Fibroblast of skin of abdomen (primary cell): ENCODE results near the gene LRRC8D. TPM values are rescaled to one million over a fixed set of nuclear protein-coding genes. Genes with fewer than 3 reads are reported as not detected.
"Not testable (repeated sequence)": the region's sequence is repeated elsewhere in the genome, so short reads cannot be mapped to it uniquely, and the experiment has no call there.

Experiments
- DNase-seq: peaks from one replicate; pipeline ENCODE4 v3.0.0-alpha.2; 2013
- polyA plus RNA-seq, 2 experiments: library from polyadenylated mRNA; unstranded; fragments of 120-200 nt; gene quantifications; one replicate each; pipeline ENCODE4 v1.2.1, GENCODE V29; 2013; ENCODE audit not compliant: insufficient read length in 2 of 2

The LRRC8D gene
- 22.6 TPM for polyA plus RNA-seq (2013, experiment 1 of 2; ENCODE audit: insufficient read length)
- polyA plus RNA-seq (2013, experiment 2 of 2; ENCODE audit: insufficient read length): 22.5 TPM

- DNase-seq: peak; percentile 73
Measured at GRCh38 chr1:89820422-89821321, at the start of gene LRRC8D. Gene LRRC8D (plus strand): TSS chr1:89821032. CDS start chr1:89933069, 112,037 bp downstream.

- DNase-seq: no peak
Measured at GRCh38 chr1:89771991-89772560, 48.8 kb upstream of the LRRC8D start.

- not testable (repeated sequence) for DNase-seq
Measured at GRCh38 chr1:89776104-89776503, 44.7 kb upstream of the LRRC8D start.

- DNase-seq: not testable (repeated sequence)
Measured at GRCh38 chr1:89777271-89777670, 43.6 kb upstream of the LRRC8D start.

GRCh38 chr1:89779151-89779940 lies 41.5 kb upstream of the LRRC8D start:
- no peak for DNase-seq

GRCh38 chr1:89780721-89781120 lies 40.1 kb upstream of the LRRC8D start:
- DNase-seq: peak; percentile 63

GRCh38 chr1:89781494-89782126 lies 39.2 kb upstream of the LRRC8D start:
- peak; percentile 45 for DNase-seq

GRCh38 chr1:89786628-89787214 lies 34.1 kb upstream of the LRRC8D start:
- no peak for DNase-seq

- DNase-seq: peak; percentile 65
Measured at GRCh38 chr1:89790592-89790991, 30.2 kb upstream of the LRRC8D start.

GRCh38 chr1:89791064-89791726 lies 29.6 kb upstream of the LRRC8D start:
- DNase-seq: no peak

- DNase-seq: peak; percentile 81
Measured at GRCh38 chr1:89794406-89794805, 26.4 kb upstream of the LRRC8D start.

GRCh38 chr1:89795571-89795970 lies 25.3 kb upstream of the LRRC8D start:
- not testable (repeated sequence) for DNase-seq

- DNase-seq: not testable (repeated sequence)
Measured at GRCh38 chr1:89797876-89798275, 23.0 kb upstream of the LRRC8D start.

- DNase-seq: no peak
Measured at GRCh38 chr1:89799495-89799894, 21.3 kb upstream of the LRRC8D start.

GRCh38 chr1:89800022-89800655 lies 20.7 kb upstream of the LRRC8D start:
- no peak for DNase-seq

- no peak for DNase-seq
Measured at GRCh38 chr1:89800718-89801117, 20.1 kb upstream of the LRRC8D start.

- no peak for DNase-seq
Measured at GRCh38 chr1:89802051-89802450, 18.8 kb upstream of the LRRC8D start.

- no peak for DNase-seq
Measured at GRCh38 chr1:89802841-89803240, 18.0 kb upstream of the LRRC8D start.

GRCh38 chr1:89804642-89805237 lies 16.1 kb upstream of the LRRC8D start:
- DNase-seq: peak; percentile 75

- DNase-seq: no peak
Measured at GRCh38 chr1:89806616-89807015, 14.2 kb upstream of the LRRC8D start.
